Neural cell (in vitro differentiated cells): ENCODE results near the gene AGBL4. TPM values are rescaled to one million over a fixed set of nuclear protein-coding genes. Genes with fewer than 3 reads are reported as not detected.

Experiments used
- H2AFZ ChIP-seq: fragments of 200-600, 300-800 bp; sonication (generic), shearing (Covaris generic); 2 replicates; pipeline ENCODE4 v1.6.0; 2014; ENCODE audit warnings: low read depth, mild to moderate bottlenecking, antibody characterized with exemption, low read length, moderate library complexity
- H3F3A ChIP-seq: fragments of 200-600 bp; shearing (Covaris generic); 2 replicates; pipeline ENCODE4 v1.6.1; 2016; ENCODE audit warnings: mild to moderate bottlenecking, moderate library complexity, mixed read lengths, antibody characterized with exemption, low read length; ENCODE audit not compliant: insufficient read depth, poor library complexity, severe bottlenecking
- H3K27ac ChIP-seq: fragments of 200-600, 300-800 bp; sonication (generic), shearing (Covaris generic); 2 replicates; pipeline ENCODE4 v1.5.1; 2014; ENCODE audit warnings: mild to moderate bottlenecking, low read length, moderate library complexity
- H3K27me3 ChIP-seq: fragments of 300-800, 200-600 bp; sonication (generic), shearing (Covaris generic); 2 replicates; pipeline ENCODE4 v1.6.0; 2014; ENCODE audit warnings: mild to moderate bottlenecking, low read depth, low read length, moderate library complexity; ENCODE audit not compliant: insufficient read depth
- H3K36me3 ChIP-seq: fragments of 300-800, 200-600 bp; sonication (generic), shearing (Covaris generic); 2 replicates; pipeline ENCODE4 v1.5.1; 2014; ENCODE audit warnings: mild to moderate bottlenecking, antibody characterized with exemption, low read length, moderate library complexity; ENCODE audit not compliant: insufficient read depth
- H3K4me2 ChIP-seq: fragments of 300-800, 200-600 bp; sonication (generic), shearing (Covaris generic); 2 replicates; pipeline ENCODE4 v1.6.0; 2014; ENCODE audit warnings: mild to moderate bottlenecking, low read length
- H3K4me3 ChIP-seq: fragments of 300-800, 200-600 bp; sonication (generic), shearing (Covaris generic); 2 replicates; pipeline ENCODE4 v1.5.1; 2014; ENCODE audit warnings: mild to moderate bottlenecking, low read length, moderate library complexity
- H3K79me2 ChIP-seq: fragments of 200-600 bp; shearing (Covaris generic); replicated peaks from 2 replicates; pipeline ENCODE4 v1.6.0; 2014; ENCODE audit warnings: mild to moderate bottlenecking, low read length, moderate library complexity; ENCODE audit not compliant: insufficient read depth
- H3K9ac ChIP-seq: fragments of 300-800, 200-600 bp; sonication (generic), shearing (Covaris generic); 2 replicates; pipeline ENCODE4 v1.6.1; 2016; ENCODE audit warnings: mild to moderate bottlenecking, low read length, mixed read lengths
- H3K9me2 ChIP-seq: fragments of 200-600 bp; shearing (Covaris generic); 2 replicates; pipeline ENCODE4 v1.6.1; 2016; ENCODE audit warnings: mild to moderate bottlenecking, low read length, mixed read lengths; ENCODE audit not compliant: insufficient read depth
- H3K9me3 ChIP-seq: fragments of 200-600, 300-800 bp; sonication (generic), shearing (Covaris generic); 2 replicates; pipeline ENCODE4 v1.6.1; 2016; ENCODE audit warnings: mild to moderate bottlenecking, mixed run types, low read length, moderate library complexity, mixed read lengths
- H4K20me1 ChIP-seq: fragments of 200-600 bp; shearing (Covaris generic); 2 replicates; pipeline ENCODE4 v1.6.1; 2016; ENCODE audit warnings: mild to moderate bottlenecking, mixed run types; ENCODE audit not compliant: insufficient read depth
- CTCF ChIP-seq: fragments of 450-650 bp; IDR thresholded peaks from 2 replicates; pipeline ENCODE4 v1.5.1; 2014; ENCODE audit warnings: antibody characterized with exemption, mild to moderate bottlenecking, moderate library complexity; ENCODE audit not compliant: poor library complexity, severe bottlenecking
- EP300 ChIP-seq: fragments of 450-650 bp; conservative IDR thresholded peaks from 2 replicates; pipeline ENCODE4 v1.6.1; 2014; ENCODE audit warnings: antibody characterized with exemption, mild to moderate bottlenecking, moderate library complexity; ENCODE audit not compliant: poor library complexity, severe bottlenecking
- EZH2 ChIP-seq: fragments of 200-600, 300-800 bp; shearing (Covaris generic), sonication (generic); IDR thresholded peaks from 2 replicates; pipeline ENCODE4 v1.6.1; 2014; ENCODE audit warnings: antibody characterized with exemption, low read length, borderline replicate concordance, mild to moderate bottlenecking; ENCODE audit not compliant: insufficient read depth, poor library complexity, severe bottlenecking
- MXI1 ChIP-seq: fragments of 450-650 bp; conservative IDR thresholded peaks from 2 replicates; pipeline ENCODE4 v1.6.1; 2014; ENCODE audit warnings: antibody characterized with exemption, mild to moderate bottlenecking; ENCODE audit not compliant: poor library complexity, severe bottlenecking
- POLR2AphosphoS5 ChIP-seq: IDR thresholded peaks from 2 replicates; pipeline ENCODE4 v1.6.1; 2012
- REST ChIP-seq: IDR thresholded peaks from 2 replicates; pipeline ENCODE4 v1.6.1; 2012; ENCODE audit warnings: borderline replicate concordance
- SMC3 ChIP-seq: fragments of 450-650 bp; conservative IDR thresholded peaks from 2 replicates; pipeline ENCODE4 v1.6.1; 2014; ENCODE audit warnings: antibody characterized with exemption, mild to moderate bottlenecking, moderate library complexity; ENCODE audit not compliant: poor library complexity
- TAF1 ChIP-seq: IDR thresholded peaks from 2 replicates; pipeline ENCODE4 v1.6.1; 2012; ENCODE audit warnings: low read depth
- polyA plus RNA-seq: library from polyadenylated mRNA; depleted of rRNA; stranded (reverse); fragments of >200 nt; gene quantifications from 2 replicates; pipeline ENCODE4 v1.2.3, GENCODE V29; 2014

The AGBL4 gene
- polyA plus RNA-seq, 1 donor from 2014 or later: 1.3 TPM

GRCh38 chr1:49694251-49694827, 329.4 kb downstream of the AGBL4 start:
- Histone ChIP-seq H3K79me2 (no peaks in the 10 kb centered on the region), H4K20me1 (no peaks in the 10 kb centered on the region), H3K9me2 (no peaks in the 10 kb centered on the region), H3K4me2 (no peak overlapping the region), H3F3A (no peaks in the 10 kb centered on the region), H3K27ac (no peak overlapping the region), H2AFZ (no peak overlapping the region), H3K27me3 (no peaks in the 10 kb centered on the region), H3K9ac (no peak overlapping the region), H3K4me3 (no peak overlapping the region), H3K36me3 (no peaks in the 10 kb centered on the region), H3K9me3 (no peaks in the 10 kb centered on the region)
- TF ChIP-seq MXI1 (no peak), REST (no peak), SMC3 (no peak)

GRCh38 chr1:49686107-49686506, 337.6 kb downstream of the AGBL4 start:
- H3K36me3 ChIP-seq: no peaks in the 10 kb centered on the region
- H3K9me3 ChIP-seq: no peaks in the 10 kb centered on the region
- no peak overlapping the region for H2AFZ ChIP-seq
- no peak overlapping the region for H3K27ac ChIP-seq
- H3K4me2 ChIP-seq: no peak overlapping the region
- TF ChIP-seq SMC3 (no peak), TAF1 (no peak), MXI1 (no peak), EP300 (no peak), POLR2AphosphoS5 (no peak), REST (no peak), EZH2 (no peak), CTCF (no peak)
- H3K4me3 ChIP-seq: no peak overlapping the region
- H3K9ac ChIP-seq: no peak overlapping the region
- no peaks in the 10 kb centered on the region for H3F3A ChIP-seq
- H3K79me2 ChIP-seq: no peaks in the 10 kb centered on the region
- no peaks in the 10 kb centered on the region for H3K27me3 ChIP-seq
- no peaks in the 10 kb centered on the region for H4K20me1 ChIP-seq
- H3K9me2 ChIP-seq: no peaks in the 10 kb centered on the region
